Tibial artery (tissue), 4 donors: ENCODE results near the gene AGRN.

Experiments used
- DNase-seq, 2 donors: peaks; one replicate each; pipeline ENCODE4 v3.0.0-alpha.2; 2019
- H3K27ac ChIP-seq, 2 donors: fragments of 200-600 bp; sonication (generic) in 1 of 2; 1 replicate in 1 of 2; 2 replicates in 1 of 2; pipeline ENCODE4 v1.5.1; 2018 to 2019; ENCODE audit warnings: mild to moderate bottlenecking in 1 of 2
- H3K27me3 ChIP-seq, 2 donors: fragments of 200-600 bp; sonication (generic) in 1 of 2; one replicate each; pipeline versions ENCODE4 v1.5.1 to v1.6.0; 2016 to 2019
- H3K36me3 ChIP-seq, 3 donors: fragments of 200-600 bp; sonication (generic) in 2 of 3; one replicate each; pipeline ENCODE4 v1.5.1; 2016 to 2019; ENCODE audit warnings: mild to moderate bottlenecking in 2 of 3
- H3K4me1 ChIP-seq, 4 donors: fragments of 200-600 bp; sonication (generic) in 2 of 4; 1 replicate in 3 of 4; 2 replicates in 1 of 4; pipeline ENCODE4 v1.5.1; 2016 to 2019
- H3K4me3 ChIP-seq, 2 donors: fragments of 200-600 bp; sonication (generic) in 1 of 2; 1 replicate in 1 of 2; 2 replicates in 1 of 2; pipeline ENCODE4 v1.5.1; 2018 to 2019; ENCODE audit warnings: mild to moderate bottlenecking in 2 of 2
- H3K9me3 ChIP-seq, 3 donors: fragments of 200-600 bp; sonication (generic) in 1 of 3; one replicate each; pipeline ENCODE4 v1.5.1; 2016 to 2019
- CTCF ChIP-seq, 2 experiments: fragments of 200-600 bp in 1 of 2; fragments of 450-650 bp in 1 of 2; IDR thresholded peaks; one replicate each; pipeline ENCODE4 v1.5.1; 2017 to 2019; ENCODE audit warnings: antibody characterized with exemption in 2 of 2, mild to moderate bottlenecking in 1 of 2, moderate library complexity in 1 of 2
- intact Hi-C: fragments of 100-400 bp; cut with DNase I; formaldehyde crosslinking; loops from one replicate; pipeline ENCODE4 v1.15.0; 2023; ENCODE audit warnings: low total_unique reads

AGRN gene

GRCh38 chr1:1020000-1020404 lies at the start of gene AGRN:
Gene AGRN, plus strand, starts transcription at chr1:1020120. Its CDS starts 53 bp downstream, at chr1:1020173.
- Histone ChIP-seq H3K27me3 (peaks cover 0 to 2% of the 10 kb centered on the region in 2 donors), H3K27ac (peak within 1 kb of the TSS; percentile 85 to 88), H3K9me3 (no peaks in the 10 kb centered on the region), H3K4me1 (peaks cover 0 to 45% (median 17%) of the 10 kb centered on the region in 4 donors), H3K4me3 (peak within 1 kb of the TSS; percentile 90 to 92), H3K36me3 (no peaks in the 10 kb centered on the region)
- intact Hi-C loops, result no loop called here
- no peak for DNase-seq
- TF ChIP-seq CTCF (IDR thresholded peaks at IDR 0.05), result no peak

GRCh38 chr1:970242-970972 lies 49.5 kb upstream of the AGRN start:
- intact Hi-C loops, result no loop called here
- Histone ChIP-seq H3K4me1 (peaks cover 0 to 30% (median 14%) of the 10 kb centered on the region in 4 donors), H3K27ac (no peak overlapping the region), H3K9me3 (no peaks in the 10 kb centered on the region), H3K36me3 (no peaks in the 10 kb centered on the region), H3K4me3 (no peak overlapping the region), H3K27me3 (peaks cover 0 to 77% of the 10 kb centered on the region in 2 donors)
- TF ChIP-seq CTCF (IDR thresholded peaks at IDR 0.05), result no peak
- no peak for DNase-seq

- intact Hi-C loops, result no loop called here
- TF ChIP-seq CTCF (IDR thresholded peaks at IDR 0.05), result no peak
- peaks cover 0 to 30% (median 14%) of the 10 kb centered on the region in 4 donors for H3K4me1 ChIP-seq
- no peaks in the 10 kb centered on the region for H3K9me3 ChIP-seq
- H3K27me3 ChIP-seq, result peaks cover 0 to 82% of the 10 kb centered on the region in 2 donors
- H3K4me3 ChIP-seq, result no peak overlapping the region
- H3K36me3 ChIP-seq, result no peaks in the 10 kb centered on the region
- no peak for DNase-seq
- no peak overlapping the region for H3K27ac ChIP-seq
Measured at GRCh38 chr1:970973-971730, 48.8 kb upstream of the AGRN start.

GRCh38 chr1:971751-972506 lies 48.0 kb upstream of the AGRN start:
- DNase-seq, result no peak
- H3K4me1 ChIP-seq, result peaks cover 0 to 26% (median 12%) of the 10 kb centered on the region in 4 donors
- intact Hi-C loops, result no loop called here
- H3K36me3 ChIP-seq, result no peaks in the 10 kb centered on the region
- no peak for TF ChIP-seq CTCF (IDR thresholded peaks at IDR 0.05)
- H3K4me3 ChIP-seq, result no peak overlapping the region
- no peaks in the 10 kb centered on the region for H3K9me3 ChIP-seq
- H3K27ac ChIP-seq, result no peak overlapping the region
- H3K27me3 ChIP-seq, result peaks cover 0 to 85% of the 10 kb centered on the region in 2 donors

- H3K4me3 ChIP-seq, result no peak overlapping the region
- no peaks in the 10 kb centered on the region for H3K36me3 ChIP-seq
- intact Hi-C loops, result no loop called here
- H3K27ac ChIP-seq, result no peak overlapping the region
- peaks cover 0 to 78% of the 10 kb centered on the region in 2 donors for H3K27me3 ChIP-seq
- no peak for TF ChIP-seq CTCF (IDR thresholded peaks at IDR 0.05)
- peaks cover 0 to 16% (median 7%) of the 10 kb centered on the region in 4 donors for H3K4me1 ChIP-seq
- no peak for DNase-seq
- no peaks in the 10 kb centered on the region for H3K9me3 ChIP-seq
Measured at GRCh38 chr1:972726-973458, 47.0 kb upstream of the AGRN start.
